Choroid plexus epithelial cell (primary cell): ENCODE data around the gene ZNF768.

Experiments
- DNase-seq: peaks from one replicate; pipeline ENCODE4 v3.0.0-alpha.2; 2010; ENCODE audit warnings: low read depth
- H3K4me3 ChIP-seq: 2 replicates; pipeline ENCODE4 v1.5.1; 2011; ENCODE audit warnings: low read depth, mild to moderate bottlenecking, control low read depth, low read length, moderate library complexity
- TF ChIP-seq, protein P1 (sequence below): conservative IDR thresholded peaks from 2 replicates; pipeline ENCODE4 v1.5.1; 2011; ENCODE audit warnings: low read depth, mild to moderate bottlenecking, control low read depth, inconsistent platforms, low read length, moderate library complexity

ZNF768 gene

DNA sequence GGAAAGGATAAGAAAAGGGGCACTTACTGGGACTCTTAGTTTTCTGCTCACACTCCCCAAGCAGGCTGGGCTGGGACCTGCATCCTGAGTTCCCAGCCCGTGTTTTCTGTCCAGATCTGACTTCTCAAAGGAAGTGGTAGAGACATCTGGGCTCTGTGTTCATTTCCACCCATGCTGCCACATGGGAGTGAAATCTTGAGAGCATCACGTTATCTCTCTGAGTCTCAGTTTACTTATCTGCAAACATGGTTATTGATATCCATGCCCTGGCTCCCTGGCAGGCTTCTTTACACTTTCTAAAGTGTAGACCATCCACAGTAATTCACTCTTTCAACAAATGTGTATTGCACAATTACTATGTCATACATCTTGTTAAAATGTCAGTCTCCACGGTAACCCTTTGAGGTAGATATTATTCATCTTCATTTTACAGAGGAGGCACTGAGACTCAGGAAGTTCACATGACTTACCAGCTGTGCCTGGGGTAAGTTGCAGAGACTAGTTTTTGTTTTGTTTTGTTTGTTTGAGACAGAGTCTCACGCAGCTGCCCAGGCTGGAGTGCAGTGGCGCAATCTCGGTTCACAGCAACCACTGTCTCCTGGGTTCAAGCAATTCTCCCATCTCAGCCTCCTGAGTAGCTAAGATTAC lies 41.7 kb upstream of the ZNF768 start:
- TF ChIP-seq, protein P1, sequence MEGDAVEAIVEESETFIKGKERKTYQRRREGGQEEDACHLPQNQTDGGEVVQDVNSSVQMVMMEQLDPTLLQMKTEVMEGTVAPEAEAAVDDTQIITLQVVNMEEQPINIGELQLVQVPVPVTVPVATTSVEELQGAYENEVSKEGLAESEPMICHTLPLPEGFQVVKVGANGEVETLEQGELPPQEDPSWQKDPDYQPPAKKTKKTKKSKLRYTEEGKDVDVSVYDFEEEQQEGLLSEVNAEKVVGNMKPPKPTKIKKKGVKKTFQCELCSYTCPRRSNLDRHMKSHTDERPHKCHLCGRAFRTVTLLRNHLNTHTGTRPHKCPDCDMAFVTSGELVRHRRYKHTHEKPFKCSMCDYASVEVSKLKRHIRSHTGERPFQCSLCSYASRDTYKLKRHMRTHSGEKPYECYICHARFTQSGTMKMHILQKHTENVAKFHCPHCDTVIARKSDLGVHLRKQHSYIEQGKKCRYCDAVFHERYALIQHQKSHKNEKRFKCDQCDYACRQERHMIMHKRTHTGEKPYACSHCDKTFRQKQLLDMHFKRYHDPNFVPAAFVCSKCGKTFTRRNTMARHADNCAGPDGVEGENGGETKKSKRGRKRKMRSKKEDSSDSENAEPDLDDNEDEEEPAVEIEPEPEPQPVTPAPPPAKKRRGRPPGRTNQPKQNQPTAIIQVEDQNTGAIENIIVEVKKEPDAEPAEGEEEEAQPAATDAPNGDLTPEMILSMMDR, result no peak
- H3K4me3 ChIP-seq, result no peak overlapping the region
- DNase-seq, result peak; percentile 91

DNA sequence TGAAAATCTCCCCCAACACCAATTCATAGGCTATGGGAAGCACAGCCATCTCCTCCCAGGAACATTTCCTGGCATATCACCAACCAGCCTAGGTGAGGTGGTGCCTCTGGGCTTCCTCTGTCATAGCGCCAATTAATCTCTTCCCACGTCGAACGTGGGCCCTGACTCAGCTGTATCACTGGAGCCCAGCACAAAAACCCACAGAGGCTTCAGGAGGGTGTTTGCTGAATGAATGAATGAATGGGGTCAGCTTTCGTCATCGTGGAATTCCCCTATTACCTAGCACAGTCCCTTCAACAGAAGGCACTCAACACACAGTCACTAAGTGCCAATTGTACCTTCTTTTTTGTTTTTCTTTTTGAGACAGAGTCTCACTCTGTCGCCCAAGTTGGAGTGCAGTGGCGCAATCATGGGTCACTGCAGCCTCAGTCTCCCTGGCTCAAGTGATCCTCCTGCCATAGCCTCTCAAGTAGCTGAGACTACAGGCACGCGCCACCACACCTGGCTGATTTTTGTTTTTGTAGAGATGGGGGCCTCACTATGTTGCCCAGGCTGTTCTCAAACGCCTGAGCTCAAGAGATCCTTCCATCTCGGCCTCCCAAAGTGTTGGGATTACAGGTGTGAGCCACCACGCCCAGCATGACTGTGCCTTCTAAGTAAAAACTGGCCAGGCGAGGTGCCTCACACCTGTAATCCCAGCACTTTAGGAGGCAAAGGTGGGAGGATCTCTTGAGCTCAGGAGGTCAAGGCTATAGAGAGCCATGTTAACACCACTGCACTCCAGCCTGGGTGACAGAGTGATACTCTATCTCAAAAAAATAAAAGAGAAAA lies 41.0 kb upstream of the ZNF768 start:
- no peak for DNase-seq
- TF ChIP-seq, protein P1, result no peak

DNA sequence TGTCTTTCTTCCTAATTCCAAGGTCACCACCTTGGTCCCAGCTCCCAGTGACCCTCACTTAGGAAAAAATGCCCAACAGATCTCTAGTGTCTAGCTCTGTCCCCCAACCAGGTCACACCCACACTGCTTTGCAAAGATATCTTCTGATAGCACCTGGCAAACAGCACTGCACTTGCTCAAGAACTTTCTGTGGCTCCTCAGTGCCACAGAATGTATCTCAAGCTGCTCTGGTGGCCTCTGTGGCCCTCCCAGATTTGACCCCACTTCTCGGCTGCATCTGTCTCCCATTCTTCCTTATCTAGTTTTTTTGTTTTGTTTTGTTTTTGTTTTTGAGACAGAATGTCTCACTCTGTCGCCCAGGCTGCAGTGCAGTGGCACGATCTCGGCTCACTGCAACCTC lies 40.2 kb upstream of the ZNF768 start:
- H3K4me3 ChIP-seq, result no peak overlapping the region
- DNase-seq, result no peak
- TF ChIP-seq, protein P1, result no peak

More for the DNA sequence above, 41.0 kb upstream of the ZNF768 start:
- no peak overlapping the region for H3K4me3 ChIP-seq

GRCh38 chr16:30565984-30566383 lies 39.6 kb upstream of the ZNF768 start:
- DNase-seq, result no peak
- TF ChIP-seq, protein P1, result no peak

DNA sequence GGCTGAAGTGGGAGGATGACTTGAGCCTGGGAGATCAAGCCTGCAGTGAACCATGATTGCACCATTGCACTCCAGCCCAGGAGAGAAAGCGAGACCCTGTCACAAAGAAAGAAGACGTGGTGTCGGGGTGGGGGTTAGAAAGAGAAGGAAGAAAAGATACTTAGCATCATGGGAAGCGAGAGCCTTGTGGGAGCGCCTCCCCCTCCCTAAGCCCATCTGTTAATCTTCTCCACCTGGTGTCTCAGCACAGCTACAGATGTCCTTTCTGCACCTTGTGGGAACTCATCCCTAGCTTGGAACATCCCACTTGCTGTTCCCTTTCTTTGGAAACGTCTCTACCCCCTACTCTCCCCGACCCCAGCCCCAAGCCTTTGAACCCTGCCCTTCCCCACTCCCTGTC lies 39.2 kb upstream of the ZNF768 start:
- TF ChIP-seq, protein P1, result no peak
- DNase-seq, result no peak
- no peak overlapping the region for H3K4me3 ChIP-seq

More at GRCh38 chr16:30565984-30566383, 39.6 kb upstream of the ZNF768 start:
- no peak overlapping the region for H3K4me3 ChIP-seq

GRCh38 chr16:30562021-30562420 lies 35.7 kb upstream of the ZNF768 start:
- TF ChIP-seq, protein P1, result no peak
- DNase-seq, result no peak
- H3K4me3 ChIP-seq, result no peak overlapping the region
